CD14-positive monocyte (primary cell): Measurements from ENCODE around the gene KIF17. TPM values are rescaled to one million over a fixed set of nuclear protein-coding genes. Genes with fewer than 3 reads are reported as not detected.

Source experiments
- DNase-seq, 3 donors: peaks; one replicate each; pipeline ENCODE4 v3.0.0-alpha.2; 2011 to 2022
- H2AFZ ChIP-seq: 2 replicates; pipeline ENCODE4 v1.6.0; 2012; ENCODE audit warnings: mild to moderate bottlenecking, low read depth, low read length, inconsistent platforms; ENCODE audit not compliant: insufficient read depth, poor library complexity, severe bottlenecking
- H3K27ac ChIP-seq, 2 donors: 1 replicate in 1 of 2; 2 replicates in 1 of 2; pipeline ENCODE4 v1.5.1; 2012 to 2013; ENCODE audit warnings: low read length in 2 of 2, control low read depth in 1 of 2, inconsistent platforms in 1 of 2, low read depth in 1 of 2, mild to moderate bottlenecking in 1 of 2
- H3K27me3 ChIP-seq, 2 donors: one replicate each; pipeline versions ENCODE4 v1.6.0 to v1.6.1; 2011 to 2013; ENCODE audit warnings: low read length in 2 of 2; ENCODE audit not compliant: control insufficient read depth in 2 of 2, insufficient read depth in 2 of 2
- H3K36me3 ChIP-seq, 2 donors: replicated peaks in 1 of 2; 1 replicate in 1 of 2; 2 replicates in 1 of 2; pipeline versions ENCODE4 v1.5.1 to v1.6.1; 2012 to 2013; ENCODE audit warnings: low read length in 2 of 2, control low read depth in 1 of 2, inconsistent platforms in 1 of 2, mild to moderate bottlenecking in 1 of 2; ENCODE audit not compliant: insufficient read depth in 2 of 2, control insufficient read depth in 1 of 2
- H3K4me1 ChIP-seq, 2 donors: 1 replicate in 1 of 2; 2 replicates in 1 of 2; pipeline versions ENCODE4 v1.5.1 to v1.6.1; 2012 to 2013; ENCODE audit warnings: low read length in 2 of 2, control low read depth in 1 of 2, inconsistent platforms in 1 of 2, mild to moderate bottlenecking in 1 of 2, moderate library complexity in 1 of 2; ENCODE audit not compliant: insufficient read depth in 2 of 2, control insufficient read depth in 1 of 2
- H3K4me2 ChIP-seq: replicated peaks from 2 replicates; pipeline ENCODE3; 2012; ENCODE audit warnings: low read length, moderate library complexity, mild to moderate bottlenecking; ENCODE audit not compliant: poor library complexity, severe bottlenecking; ENCODE audit errors: extremely low read depth
- H3K4me3 ChIP-seq, 3 experiments: fragments of 200-600 bp in 1 of 3; sonication (generic) in 1 of 3; replicated peaks in 1 of 3; 1 replicate in 2 of 3; 2 replicates in 1 of 3; pipeline ENCODE4 v1.5.1; 2011 to 2013; ENCODE audit warnings: low read length in 3 of 3, mild to moderate bottlenecking in 3 of 3, control low read depth in 2 of 3, low read depth in 2 of 3, inconsistent platforms in 1 of 3, moderate library complexity in 1 of 3
- H3K79me2 ChIP-seq: 2 replicates; pipeline ENCODE4 v1.6.0; 2012; ENCODE audit warnings: mild to moderate bottlenecking, control low read depth, inconsistent platforms, low read length, moderate library complexity; ENCODE audit not compliant: insufficient read depth
- H3K9ac ChIP-seq: 2 replicates; pipeline ENCODE4 v1.6.0; 2017; ENCODE audit warnings: low read length, mild to moderate bottlenecking; ENCODE audit not compliant: insufficient read depth, poor library complexity, severe bottlenecking
- H3K9me3 ChIP-seq, 2 donors: replicated peaks in 1 of 2; 1 replicate in 1 of 2; 2 replicates in 1 of 2; pipeline versions ENCODE4 v1.5.1 to v1.6.1; 2012 to 2013; ENCODE audit warnings: low read length in 2 of 2, control low read depth in 1 of 2; ENCODE audit not compliant: control insufficient read depth in 1 of 2, insufficient read depth in 1 of 2
- H4K20me1 ChIP-seq: 2 replicates; pipeline ENCODE4 v1.6.0; 2012; ENCODE audit warnings: mild to moderate bottlenecking, low read length, control low read depth, moderate library complexity; ENCODE audit not compliant: insufficient read depth
- H3K27ac Mint-ChIP-seq, 7 donors: one replicate each; pipeline ENCODE4 v1.8.0; 2020; ENCODE audit warnings: mild to moderate bottlenecking in 7 of 7, mixed read lengths in 7 of 7, moderate library complexity in 6 of 7, inconsistent platforms in 2 of 7
- H3K27me3 Mint-ChIP-seq, 3 donors: one replicate each; pipeline ENCODE4 v1.8.0; 2021 to 2022; ENCODE audit warnings: low read depth in 3 of 3, mild to moderate bottlenecking in 3 of 3, mixed read lengths in 3 of 3, moderate library complexity in 3 of 3, inconsistent platforms in 1 of 3
- H3K36me3 Mint-ChIP-seq, 2 donors: one replicate each; pipeline ENCODE4 v1.8.0; 2020; ENCODE audit warnings: mixed read lengths in 2 of 2, inconsistent platforms in 1 of 2, mild to moderate bottlenecking in 1 of 2
- H3K4me1 Mint-ChIP-seq: one replicate; pipeline ENCODE4 v1.8.0; 2020; ENCODE audit warnings: mild to moderate bottlenecking, mixed read lengths
- H3K4me3 Mint-ChIP-seq, 2 donors: one replicate each; pipeline ENCODE4 v1.8.0; 2020; ENCODE audit warnings: mild to moderate bottlenecking in 2 of 2, mixed read lengths in 2 of 2, moderate library complexity in 1 of 2
- H3K9me3 Mint-ChIP-seq, 7 donors: one replicate each; pipeline ENCODE4 v1.8.0; 2020 to 2022; ENCODE audit warnings: mixed read lengths in 7 of 7, mild to moderate bottlenecking in 6 of 7, moderate library complexity in 6 of 7, inconsistent platforms in 2 of 7
- WGBS: methylation state at CpG from one replicate; pipeline ENCODE4 v1.1.5; 2013; ENCODE audit warnings: missing lambda C conversion rate; ENCODE audit not compliant: insufficient coverage; 5-methylcytosine and 5-hydroxymethylcytosine counted together
- intact Hi-C, 2 donors: fragments of 100-400 bp; cut with micrococcal nuclease; formaldehyde crosslinking; loops; one replicate each; pipeline versions ENCODE4 v1.15.0 to v1.15.1; 2023
- polyA minus RNA-seq: library from RNA; depleted of rRNA, polyadenylated mRNA; stranded (reverse); fragments of >200 nt; gene quantifications from 2 replicates; pipeline ENCODE4 v1.2.3, GENCODE V29; 2012
- polyA plus RNA-seq, 3 donors: library from polyadenylated mRNA; depleted of rRNA in 1 of 3; unstranded in 2 of 3; stranded (reverse) in 1 of 3; fragments of 300-500 nt in 2 of 3; fragments of >200 nt in 1 of 3; fragmentation: Illumina TruSeq in 2 of 3; gene quantifications; 1 replicate in 2 of 3; 2 replicates in 1 of 3; pipeline ENCODE4 v1.2.3, GENCODE V29; 2012 to 2021
- total RNA-seq, 12 experiments: library from RNA in 1 of 12; stranded (reverse) in 1 of 12; fragments of 120-200 nt in 1 of 12; gene quantifications; one replicate each; pipeline ENCODE4 v1.2.4 and lab custom pipeline; 2013 to 2026; ENCODE audit warnings: mixed read lengths in 6 of 12, inconsistent platforms in 1 of 12
- TF ChIP-seq, protein P1 (sequence below): fragments of 200-600 bp; IDR thresholded peaks from one replicate; pipeline ENCODE4 v1.8.0; 2022; ENCODE audit warnings: antibody characterized with exemption, mild to moderate bottlenecking

The KIF17 gene
- total RNA-seq (2013): 0.12 TPM
- polyA plus RNA-seq (under 1 TPM in 1 of 3 donors, not detected in 2; 0.16 TPM), polyA minus RNA-seq (0.72 TPM in 1 of 2 replicates, not detected in the other), total RNA-seq (lab: John Stamatoyannopoulos, UW) (0 to 0.60 (median 0.17) reads per million in 11 experiments)

DNA sequence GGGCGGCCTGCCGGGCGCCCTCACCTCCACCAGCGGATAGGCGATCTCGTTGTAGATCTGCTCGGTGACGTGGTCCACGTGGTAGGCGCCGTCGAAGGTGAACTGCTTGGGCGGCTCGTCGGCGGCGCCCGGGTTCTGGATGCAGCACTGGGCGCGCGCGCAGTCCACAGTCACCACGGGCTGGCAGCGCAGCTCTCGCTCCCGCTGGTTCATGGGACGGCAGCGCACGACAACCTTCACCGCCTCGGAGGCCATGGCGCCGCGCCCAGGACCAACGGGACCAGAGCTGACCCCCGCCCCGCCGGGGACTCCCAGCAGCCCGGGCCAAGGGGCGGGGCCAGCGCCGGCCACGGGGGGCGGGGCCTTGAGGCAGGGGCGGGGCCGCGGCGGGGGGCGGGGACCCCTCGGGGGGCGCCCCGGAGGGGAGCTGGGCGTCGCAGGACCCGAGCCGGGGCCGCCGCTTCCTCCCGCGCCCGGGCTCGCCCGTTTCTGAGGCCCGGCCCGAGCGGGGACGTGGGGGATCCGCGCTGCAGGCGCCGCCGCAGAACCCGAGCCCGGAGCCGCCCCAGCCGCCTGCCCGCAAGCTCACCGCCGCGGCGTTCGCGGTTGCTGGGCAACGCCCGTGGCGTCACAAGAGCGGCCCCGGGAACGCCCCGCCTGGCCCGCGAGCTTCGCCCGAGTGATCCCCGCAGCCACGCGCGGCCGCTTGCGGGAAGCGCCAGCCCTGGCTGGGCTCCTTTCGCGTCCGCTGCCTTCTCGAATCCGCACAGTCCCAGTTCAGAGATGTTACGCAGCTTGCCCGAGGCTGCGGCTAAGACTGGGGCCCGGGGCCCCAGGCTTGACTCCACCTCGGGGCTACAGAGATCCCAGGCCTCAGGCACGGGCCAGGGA is at the start of gene KIF17:
TSS of gene KIF17 (minus strand) at position 556 of the 891 bp plus-strand sequence. CDS start at position 255, 301 bp downstream.
- H3K9ac ChIP-seq: no peak within 1 kb of the TSS
- H3K36me3 ChIP-seq: no peaks in the 10 kb centered on the region
- Mint-ChIP-seq H3K4me3 (peak within 1 kb of the TSS; percentile 64 to 81), H3K4me1 (peaks cover 17% of the 10 kb centered on the region), H3K36me3 (peaks cover 0 to 3% of the 10 kb centered on the region in 2 donors), H3K9me3 (peaks cover 0 to 8% (median 2%) of the 10 kb centered on the region in 7 donors), H3K27me3 (peaks cover 36 to 57% (median 42%) of the 10 kb centered on the region in 3 donors), H3K27ac (peak within 1 kb of the TSS in 2 of 7 donors; percentile 22 to 25)
- WGBS: 2% methylated on average over 112 of the region's 112 CpGs
- TF ChIP-seq, protein P1, sequence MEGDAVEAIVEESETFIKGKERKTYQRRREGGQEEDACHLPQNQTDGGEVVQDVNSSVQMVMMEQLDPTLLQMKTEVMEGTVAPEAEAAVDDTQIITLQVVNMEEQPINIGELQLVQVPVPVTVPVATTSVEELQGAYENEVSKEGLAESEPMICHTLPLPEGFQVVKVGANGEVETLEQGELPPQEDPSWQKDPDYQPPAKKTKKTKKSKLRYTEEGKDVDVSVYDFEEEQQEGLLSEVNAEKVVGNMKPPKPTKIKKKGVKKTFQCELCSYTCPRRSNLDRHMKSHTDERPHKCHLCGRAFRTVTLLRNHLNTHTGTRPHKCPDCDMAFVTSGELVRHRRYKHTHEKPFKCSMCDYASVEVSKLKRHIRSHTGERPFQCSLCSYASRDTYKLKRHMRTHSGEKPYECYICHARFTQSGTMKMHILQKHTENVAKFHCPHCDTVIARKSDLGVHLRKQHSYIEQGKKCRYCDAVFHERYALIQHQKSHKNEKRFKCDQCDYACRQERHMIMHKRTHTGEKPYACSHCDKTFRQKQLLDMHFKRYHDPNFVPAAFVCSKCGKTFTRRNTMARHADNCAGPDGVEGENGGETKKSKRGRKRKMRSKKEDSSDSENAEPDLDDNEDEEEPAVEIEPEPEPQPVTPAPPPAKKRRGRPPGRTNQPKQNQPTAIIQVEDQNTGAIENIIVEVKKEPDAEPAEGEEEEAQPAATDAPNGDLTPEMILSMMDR: no peak
- H3K4me2 ChIP-seq: peak within 1 kb of the TSS; percentile 74
- intact Hi-C loops: no loop called here
- H3K4me1 ChIP-seq: peaks cover 15 to 18% of the 10 kb centered on the region in 2 donors
- peak within 1 kb of the TSS in 2 of 3 experiments; percentile 24 to 61 for H3K4me3 ChIP-seq
- H3K9me3 ChIP-seq: no peaks in the 10 kb centered on the region
- DNase-seq: peak; percentile 77 to 87 (median 78)
- peaks cover 9 to 41% of the 10 kb centered on the region in 2 donors for H3K27me3 ChIP-seq
- no peak within 1 kb of the TSS for H3K27ac ChIP-seq
- H4K20me1 ChIP-seq: no peaks in the 10 kb centered on the region
- H2AFZ ChIP-seq: peak within 1 kb of the TSS; percentile 72
- no peaks in the 10 kb centered on the region for H3K79me2 ChIP-seq

DNA sequence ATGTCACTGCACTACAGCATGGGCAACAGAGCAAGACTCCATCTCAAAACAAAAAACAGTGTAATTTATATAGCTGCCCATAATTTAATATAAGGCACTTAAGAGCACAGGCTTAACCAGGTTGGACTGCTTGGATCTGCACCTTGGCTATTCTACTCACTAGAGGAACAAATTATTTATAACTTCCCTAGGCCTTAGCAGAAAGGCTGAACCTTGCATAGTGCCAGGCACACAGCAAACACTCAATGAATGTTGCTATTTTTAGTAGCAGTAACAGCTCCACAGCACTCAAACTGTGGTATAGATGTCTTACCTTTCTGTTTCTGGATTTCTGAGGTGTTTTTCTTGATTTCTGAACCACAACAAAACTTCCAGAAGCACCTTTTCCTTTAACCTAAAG is 49.5 kb upstream of the KIF17 start:
- DNase-seq: no peak
- Mint-ChIP-seq H3K36me3 (peaks cover 76 to 98% of the 10 kb centered on the region in 2 donors), H3K4me1 (no peaks in the 10 kb centered on the region), H3K9me3 (no peaks in the 10 kb centered on the region), H3K27me3 (no peaks in the 10 kb centered on the region), H3K4me3 (no peak overlapping the region), H3K27ac (no peak overlapping the region)
- Histone ChIP-seq H3K27me3 (no peaks in the 10 kb centered on the region), H4K20me1 (no peaks in the 10 kb centered on the region), H3K9me3 (no peaks in the 10 kb centered on the region), H3K36me3 (peaks cover 94 to 100% of the 10 kb centered on the region in 2 donors), H3K4me3 (no peak overlapping the region), H3K9ac (no peak overlapping the region), H3K4me1 (no peaks in the 10 kb centered on the region), H3K27ac (no peak overlapping the region), H3K79me2 (peaks cover 3% of the 10 kb centered on the region), H2AFZ (no peak overlapping the region), H3K4me2 (no peak overlapping the region)
- TF ChIP-seq, protein P1: no peak
- intact Hi-C loops: no loop called here
